ENCODE data around the gene ZNF598.

Gene ZNF598

DNA sequence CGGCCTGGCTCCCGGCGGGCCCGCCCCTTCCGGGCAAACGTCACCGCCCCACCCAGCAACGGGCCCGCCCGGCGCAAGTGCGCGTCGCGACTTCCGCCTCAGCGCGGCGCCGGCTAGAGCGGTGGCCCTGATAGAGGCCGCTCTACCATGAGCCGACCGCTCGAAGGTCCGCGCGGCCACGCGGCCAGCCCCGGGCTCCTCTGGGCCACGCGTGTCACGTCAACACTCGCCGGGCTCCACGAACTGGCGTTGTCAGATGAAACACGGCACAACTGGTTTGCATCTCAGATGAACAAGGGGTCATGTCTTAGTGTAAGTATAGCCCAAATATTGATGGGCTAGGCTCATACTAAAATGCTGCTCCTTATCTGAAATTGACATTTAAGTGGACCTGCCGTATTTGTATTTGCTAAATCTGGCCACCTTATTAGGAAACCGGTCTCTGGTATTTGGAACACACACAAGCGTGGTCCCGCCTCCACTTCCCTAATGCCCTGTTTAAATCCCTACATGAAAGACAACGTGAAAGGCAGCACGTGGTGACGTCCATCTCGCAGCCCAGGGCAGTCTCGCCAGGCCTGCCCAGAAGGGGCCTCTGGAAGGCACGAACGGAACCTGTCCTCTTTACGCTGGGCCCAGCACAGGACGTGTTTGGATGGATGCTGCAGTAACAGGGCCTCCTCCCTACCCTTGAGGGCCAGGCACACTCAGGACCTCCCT is at the start of gene ZNF598:
ZNF598 (minus strand) TSS at position 31 of the 720 bp plus-strand sequence.
- peak; percentile 79 to 85 for DNase-seq

GRCh38 chr16:2058872-2059271 is 49.3 kb upstream of the ZNF598 start:
- no peak for DNase-seq

- no peak for DNase-seq
Measured at GRCh38 chr16:2058420-2058819, 48.8 kb upstream of the ZNF598 start.

DNA sequence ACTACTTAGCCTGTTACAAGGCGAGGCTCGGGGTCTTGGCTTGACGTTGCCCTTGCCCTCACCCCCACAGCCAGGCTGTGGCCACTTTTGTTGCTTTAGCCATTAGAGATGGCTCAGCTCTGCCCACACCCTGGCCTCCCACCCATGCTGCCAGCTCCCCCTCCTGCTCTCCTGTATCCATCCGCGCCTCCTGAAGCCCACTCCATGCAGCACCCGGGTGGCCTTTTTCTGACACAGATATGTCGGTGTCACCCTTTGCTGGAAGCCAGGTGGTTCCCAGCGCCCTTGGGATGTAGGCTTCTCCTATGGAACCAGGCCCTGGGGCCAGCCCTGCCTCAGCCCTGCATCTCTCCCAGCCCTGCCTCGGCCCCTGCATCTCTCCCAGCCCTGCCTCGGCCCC is 47.8 kb upstream of the ZNF598 start:
- no peak for DNase-seq

DNA sequence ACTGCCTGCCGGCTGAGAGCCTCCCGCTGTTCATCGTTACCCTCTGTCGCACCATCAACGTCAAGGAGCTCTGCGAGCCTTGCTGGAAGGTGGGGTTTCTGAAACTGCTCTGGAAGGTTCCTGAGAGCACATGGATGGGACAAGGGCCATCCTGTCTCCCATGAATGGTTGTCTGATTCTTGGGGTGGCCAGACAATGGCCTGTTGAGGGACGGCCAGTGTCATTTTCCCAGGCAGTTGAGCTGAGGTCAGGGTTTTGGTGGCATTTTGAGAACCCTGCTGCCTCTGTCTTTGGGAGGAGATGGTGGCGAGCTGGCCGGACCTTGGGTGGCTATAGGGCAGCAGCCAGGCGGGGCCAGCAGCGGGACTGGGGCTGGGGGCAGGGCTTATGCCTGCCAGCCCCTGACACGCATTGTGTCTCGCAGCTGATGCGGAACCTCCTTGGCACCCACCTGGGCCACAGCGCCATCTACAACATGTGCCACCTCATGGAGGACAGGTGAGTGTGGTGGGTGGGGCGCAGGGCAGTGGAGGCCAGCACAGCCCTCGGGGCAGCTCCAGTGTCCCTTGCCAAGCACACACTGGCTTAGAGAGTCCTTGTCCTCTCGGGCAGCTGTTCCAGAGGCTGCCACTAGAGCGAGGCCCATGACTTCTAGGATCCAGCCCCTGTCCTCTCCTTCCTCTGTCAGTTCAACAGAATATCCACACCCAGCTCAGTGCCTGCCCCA is 47.2 kb upstream of the ZNF598 start:
- DNase-seq: no peak

GRCh38 chr16:2056077-2056476 is 46.5 kb upstream of the ZNF598 start:
- no peak for DNase-seq

- no peak for DNase-seq
Measured at GRCh38 chr16:2054543-2055245, 45.1 kb upstream of the ZNF598 start.

DNA sequence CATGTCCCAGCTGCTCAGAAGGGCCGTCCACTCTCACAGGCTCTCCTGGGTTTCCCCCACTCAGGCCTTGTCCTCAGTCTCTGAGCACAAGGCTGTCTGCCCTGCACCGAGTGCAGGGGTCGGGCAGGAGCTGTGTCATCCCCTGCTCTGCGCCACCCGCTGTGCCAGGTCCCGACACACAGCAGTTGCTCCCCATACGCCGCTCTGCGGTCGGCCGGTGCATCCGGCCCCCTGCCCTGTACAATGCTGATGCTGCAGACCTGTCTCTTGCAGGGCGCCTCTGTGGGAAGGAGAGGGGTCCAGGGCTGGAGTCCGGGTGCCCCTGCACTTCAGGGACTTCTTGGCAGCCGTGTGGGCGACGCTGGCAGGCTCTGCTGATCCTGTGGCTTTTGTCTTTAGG is 44.3 kb upstream of the ZNF598 start:
- DNase-seq: no peak

GRCh38 chr16:2053211-2053610 is 43.6 kb upstream of the ZNF598 start:
- DNase-seq: no peak

DNA sequence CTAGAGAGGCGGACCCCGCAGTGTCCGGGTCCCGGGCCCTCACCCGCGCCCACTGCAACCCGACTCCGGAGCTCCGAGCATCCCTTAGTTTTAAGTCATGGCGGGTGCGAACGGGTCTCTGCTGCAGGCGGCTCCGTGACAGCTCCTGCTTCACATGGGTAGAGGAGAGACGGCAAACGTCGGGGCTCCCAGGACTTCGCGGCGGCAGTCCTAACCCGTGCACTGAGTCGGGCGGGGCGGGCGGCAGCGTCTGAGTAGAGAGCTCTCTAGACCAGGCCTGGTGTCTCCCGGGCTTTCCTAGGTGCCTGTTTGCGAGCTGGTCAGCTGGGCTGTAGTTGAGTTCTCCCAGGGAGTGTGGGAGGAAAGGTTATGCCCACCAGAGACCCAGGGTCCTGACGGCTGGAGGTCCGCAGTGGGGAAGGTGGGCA is 38.5 kb upstream of the ZNF598 start:
- DNase-seq: no peak

DNA sequence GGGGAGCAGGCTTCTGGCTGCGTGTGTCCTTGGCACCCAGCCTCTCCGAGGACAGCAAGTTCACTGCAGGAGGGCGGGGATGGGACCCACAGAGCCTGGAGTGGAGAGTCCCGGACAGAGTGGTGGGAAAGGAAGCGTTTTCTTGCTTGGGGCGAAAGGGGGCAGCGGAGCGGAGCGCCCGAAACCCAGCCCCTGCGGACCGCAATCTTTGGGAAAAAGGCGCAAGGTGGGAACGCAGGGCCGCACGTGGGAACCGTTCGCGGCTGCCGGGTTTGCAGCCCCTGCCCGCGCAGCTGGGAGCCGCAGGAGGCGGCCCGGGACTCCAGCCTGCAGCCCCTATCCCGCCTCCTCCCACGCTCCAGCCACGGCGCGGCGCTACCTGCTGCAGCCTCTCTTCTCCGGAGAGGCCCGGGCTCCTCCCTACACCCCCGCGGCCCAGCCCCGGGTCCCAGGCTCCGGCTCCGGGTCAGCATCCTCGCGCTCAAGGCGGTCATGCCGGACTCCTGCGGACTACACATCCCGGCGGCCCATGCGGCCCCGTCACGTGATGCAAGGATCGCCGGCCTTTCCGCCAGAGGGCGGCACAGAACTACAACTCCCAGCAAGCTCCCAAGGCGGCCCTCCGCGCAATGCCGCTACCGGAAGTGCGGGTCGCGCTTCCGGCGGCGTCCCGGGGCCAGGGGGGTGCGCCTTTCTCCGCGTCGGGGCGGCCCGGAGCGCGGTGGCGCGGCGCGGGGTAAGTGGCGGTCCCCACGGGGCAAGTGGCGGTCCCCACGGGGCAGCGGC is 37.9 kb upstream of the ZNF598 start, which contains the start of the genes NTHL1 and TSC2:
NTHL1 (minus strand) TSS at position 505 of the 786 bp plus-strand sequence; CDS start at position 494, 11 bp downstream.
TSC2 (plus strand) TSS at position 656 of the 786 bp plus-strand sequence. CDS start 631 bp downstream, outside the sequence.
- DNase-seq: peak; percentile 93 to 94

GRCh38 chr16:2046893-2047329 is 37.3 kb upstream of the ZNF598 start:
- DNase-seq: no peak

DNA sequence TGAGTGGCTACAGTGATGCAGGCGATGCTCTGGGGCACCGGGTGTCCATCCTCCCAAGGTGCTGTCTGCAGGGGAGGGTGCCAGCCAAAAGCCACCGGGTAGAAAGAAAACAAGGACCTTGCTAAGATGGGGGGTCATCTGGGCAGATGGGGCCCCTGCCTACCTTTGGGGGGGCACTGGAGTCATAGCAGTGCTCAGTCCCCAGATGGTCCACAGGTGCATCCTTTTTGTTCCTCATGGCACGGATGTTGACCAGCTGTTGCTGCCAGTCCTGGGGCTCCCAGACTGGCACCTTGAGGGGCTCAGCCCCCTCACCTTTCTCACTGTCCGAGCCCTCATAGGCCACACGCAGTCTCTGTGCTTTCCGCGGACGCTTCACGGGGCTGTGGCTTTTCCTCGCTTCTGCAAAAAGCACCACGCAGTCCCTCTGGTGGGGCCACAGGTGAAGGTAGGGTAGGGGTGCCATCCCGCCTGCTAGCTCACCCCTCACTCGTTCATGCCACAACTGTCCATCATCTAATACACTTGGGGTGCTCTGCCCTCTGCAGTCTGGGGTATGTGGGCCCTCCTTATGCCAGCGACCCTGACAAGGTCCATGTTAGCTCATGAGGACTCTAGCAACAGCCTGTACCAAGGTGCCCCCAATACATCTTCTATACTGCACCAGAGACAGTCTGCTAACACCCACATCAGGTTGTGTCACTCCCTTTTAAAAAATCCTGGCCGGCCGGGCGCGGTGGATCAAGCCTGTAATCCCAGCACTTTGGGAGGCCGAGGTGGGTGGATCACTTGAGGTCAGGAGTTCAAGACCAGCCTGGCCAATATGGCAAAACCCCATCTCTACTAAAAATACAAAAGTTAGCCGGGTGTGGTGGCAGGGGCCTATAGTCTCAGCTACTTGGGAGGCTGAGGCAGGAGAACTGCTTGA is 36.6 kb upstream of the ZNF598 start:
- DNase-seq: no peak

DNA sequence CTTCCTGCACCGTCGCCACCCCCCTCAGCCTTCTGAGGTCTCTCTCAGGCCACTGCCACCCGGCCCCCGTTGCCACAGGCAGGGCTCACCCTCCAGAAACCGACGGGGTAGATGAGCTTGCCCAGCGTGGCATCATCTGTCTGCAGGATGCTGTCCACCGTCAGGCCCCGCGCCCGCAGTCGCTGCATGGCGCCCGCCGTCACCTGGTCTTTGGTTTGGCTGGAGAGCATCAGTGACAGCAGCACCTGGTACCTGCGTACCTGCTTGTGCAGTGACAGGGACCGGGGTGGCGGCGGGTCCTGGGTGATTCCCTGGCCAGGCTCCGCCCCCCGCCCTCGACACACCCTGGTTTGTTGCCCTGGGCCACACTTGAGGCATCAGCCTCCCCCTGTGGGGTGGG is 34.9 kb upstream of the ZNF598 start:
- no peak for DNase-seq

- no peak for DNase-seq
Measured at GRCh38 chr16:2043667-2044451, 34.2 kb upstream of the ZNF598 start.

DNA sequence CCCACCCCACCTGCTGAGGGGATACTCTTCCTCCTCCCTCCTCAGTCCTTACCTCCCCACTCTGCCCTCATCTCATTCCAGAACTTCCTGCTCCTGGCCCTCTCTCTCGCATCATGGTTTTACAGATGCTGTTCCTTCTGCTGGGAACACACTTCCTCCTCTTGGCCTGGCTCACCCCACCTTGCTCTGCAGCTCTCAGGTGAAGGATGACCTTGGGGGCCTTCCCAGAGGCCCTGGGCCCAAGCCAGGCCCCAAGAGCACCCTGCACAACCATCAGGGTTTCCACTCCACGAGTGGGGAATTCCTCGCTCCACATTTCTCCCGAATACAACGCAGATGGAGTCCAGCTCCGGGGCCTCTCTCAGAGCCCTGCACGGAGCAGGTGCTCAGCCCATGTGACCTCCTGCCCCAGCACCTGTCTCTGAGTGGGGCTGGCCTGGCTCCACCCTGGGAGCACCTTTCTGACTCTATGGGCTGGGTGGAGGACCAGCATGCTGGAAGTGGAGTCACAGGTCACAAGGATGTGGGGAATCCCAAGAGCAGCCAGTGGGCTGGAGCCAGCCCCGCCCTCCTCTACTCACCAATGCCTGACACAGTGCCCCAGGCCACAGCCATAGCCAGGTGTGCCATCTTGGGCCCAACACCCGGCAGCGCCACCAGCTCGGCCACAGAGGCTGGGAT is 33.5 kb upstream of the ZNF598 start:
- DNase-seq: no peak

DNA sequence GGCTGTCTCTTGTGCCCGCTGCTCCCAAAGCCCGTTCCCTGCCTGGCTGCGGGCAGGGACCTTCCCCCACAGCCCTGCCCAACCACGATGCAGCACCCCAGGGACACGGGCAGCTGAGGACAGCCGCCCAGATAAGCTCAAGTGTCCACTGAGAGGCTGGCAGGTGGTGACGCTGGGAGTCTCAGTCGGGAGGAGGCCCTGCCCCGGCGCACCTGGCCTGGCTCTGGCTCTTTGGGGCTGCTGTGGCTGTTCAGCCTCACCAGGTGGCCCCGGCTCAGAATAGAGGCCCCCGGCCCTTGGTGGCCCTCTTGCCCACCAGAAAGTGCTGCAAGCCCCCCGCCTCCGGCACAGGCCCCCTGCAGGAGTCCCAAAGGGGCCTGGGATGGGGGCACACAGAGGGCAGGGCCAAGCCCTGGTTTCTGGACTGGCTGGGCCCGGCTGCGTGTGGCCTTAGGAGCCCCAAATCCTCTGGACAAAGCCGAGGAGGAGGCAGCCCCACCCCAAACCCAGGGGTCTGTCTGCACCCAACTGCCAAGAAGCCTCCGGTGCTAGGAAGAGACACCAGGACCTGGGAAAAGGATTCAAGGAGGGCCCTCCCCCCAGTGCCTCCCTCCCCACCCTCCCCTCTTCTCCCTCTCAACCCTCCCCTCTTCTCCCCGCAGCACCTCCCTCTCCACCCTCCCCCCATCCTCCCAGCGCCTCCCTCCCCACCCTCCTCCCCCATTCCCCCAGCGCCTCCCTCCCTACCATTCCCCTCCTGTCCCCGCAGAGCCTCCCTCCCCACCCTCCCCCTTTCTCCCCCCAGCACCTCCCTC is 32.8 kb upstream of the ZNF598 start:
- DNase-seq: no peak

DNA sequence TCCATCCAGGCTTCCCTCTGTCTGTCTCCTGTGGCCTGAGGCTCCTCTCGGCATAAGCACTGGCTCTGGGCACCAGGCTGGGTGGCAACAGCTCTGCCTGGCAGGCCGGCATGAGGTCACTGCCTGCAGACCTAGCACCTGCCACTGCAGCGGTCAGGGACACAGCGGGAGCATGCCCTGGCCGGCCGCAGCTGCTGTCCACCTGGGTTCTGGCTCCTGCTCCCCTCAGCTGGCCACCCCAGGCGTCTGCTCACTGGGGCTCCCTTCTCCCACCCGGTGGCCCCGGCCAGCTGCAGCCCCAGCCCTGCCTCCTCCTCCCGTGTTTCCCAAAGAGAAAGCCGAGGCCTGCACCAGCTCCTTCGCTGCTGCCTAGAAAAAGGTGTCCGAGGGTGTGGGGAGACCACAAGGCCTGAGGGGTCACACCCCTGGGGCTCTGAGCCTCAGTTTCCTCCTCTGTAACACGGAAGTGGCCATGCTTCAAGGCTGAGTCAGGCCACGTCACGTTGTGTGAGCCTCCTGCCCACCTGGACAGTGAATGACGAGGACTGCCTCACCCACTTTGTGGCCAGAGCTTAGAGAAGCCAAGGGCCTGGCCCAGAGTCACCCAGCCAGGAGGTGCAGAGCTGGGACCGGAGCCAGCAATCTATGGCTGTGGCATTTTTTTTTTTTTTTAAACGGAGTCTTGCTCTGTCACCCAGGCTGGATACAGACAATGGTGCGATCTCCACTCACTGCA is 31.3 kb upstream of the ZNF598 start:
- no peak for DNase-seq

Data from CD4-positive, alpha-beta T cell treated with Interferon alpha-2 for 1 hour (primary cell).